HEK293 (cell line): Measurements from ENCODE around the gene SMC4.
"Not testable (repeated sequence)": the region's sequence is repeated elsewhere in the genome, so short reads cannot be mapped to it uniquely, and the experiment has no call there.

Experiments
- CTCF ChIP-seq: fragments of 450-650 bp; formaldehyde crosslinking; IDR thresholded peaks from 2 replicates; pipeline ENCODE4 v1.5.1; 2016; ENCODE audit warnings: missing biosample characterization, missing genetic modification characterization
- TCF7L2 ChIP-seq: IDR thresholded peaks from 2 replicates; pipeline ENCODE4 v1.6.1; 2011; ENCODE audit warnings: low read depth, mild to moderate bottlenecking, inconsistent platforms, low read length, moderate library complexity, borderline replicate concordance
- ZNF184 ChIP-seq: fragments of 450-650 bp; IDR thresholded peaks from 2 replicates; pipeline ENCODE4 v1.5.1; 2018; ENCODE audit warnings: missing biosample characterization, mild to moderate bottlenecking, missing genetic modification characterization
- ZNF354C ChIP-seq: fragments of 450-650 bp; formaldehyde crosslinking; IDR thresholded peaks from 2 replicates; pipeline ENCODE4 v1.5.1; 2016; ENCODE audit warnings: missing biosample characterization, missing genetic modification characterization, low read depth, borderline replicate concordance
- ZNF398 ChIP-seq: fragments of 450-650 bp; formaldehyde crosslinking; IDR thresholded peaks from 2 replicates; pipeline ENCODE4 v1.5.1; 2017; ENCODE audit warnings: missing biosample characterization, missing genetic modification characterization

GRCh38 chr3:160362896-160363295 lies 36.6 kb upstream of the SMC4 start:
- not testable (repeated sequence) for TF ChIP-seq ZNF184 (tag by site-specific recombination); ZNF398 (tag by site-specific recombination); CTCF (tag by site-specific recombination); TCF7L2; ZNF354C (tag by site-specific recombination)
